ENCODE results near the gene CAMK2B.

Gene CAMK2B

GRCh38 chr7:44278451-44279161, 46.8 kb downstream of the CAMK2B start:
- no peak for TF ChIP-seq CTCF (IDR thresholded peaks at IDR 0.05; ENCODE audit: borderline replicate concordance, insufficient read depth, low read depth, low read length)
- H3K4me3 ChIP-seq (ENCODE audit: low read depth, low read length) = no peak overlapping the region

GRCh38 chr7:44277851-44278250, 47.5 kb downstream of the CAMK2B start:
- H3K4me3 ChIP-seq (ENCODE audit: low read depth, low read length) = no peak overlapping the region
- TF ChIP-seq CTCF (IDR thresholded peaks at IDR 0.05; ENCODE audit: borderline replicate concordance, insufficient read depth, low read depth, low read length) = no peak

GRCh38 chr7:44277391-44277790, 48.0 kb downstream of the CAMK2B start:
- TF ChIP-seq CTCF (IDR thresholded peaks at IDR 0.05; ENCODE audit: borderline replicate concordance, insufficient read depth, low read depth, low read length) = no peak
- H3K4me3 ChIP-seq (ENCODE audit: low read depth, low read length) = no peak overlapping the region

GRCh38 chr7:44276571-44277221, 48.7 kb downstream of the CAMK2B start:
- TF ChIP-seq CTCF (IDR thresholded peaks at IDR 0.05; ENCODE audit: borderline replicate concordance, insufficient read depth, low read depth, low read length) = no peak
- H3K4me3 ChIP-seq (ENCODE audit: low read depth, low read length) = no peak overlapping the region

GRCh38 chr7:44275957-44276570, 49.3 kb downstream of the CAMK2B start:
- TF ChIP-seq CTCF (IDR thresholded peaks at IDR 0.05; ENCODE audit: borderline replicate concordance, insufficient read depth, low read depth, low read length) = no peak
- no peak overlapping the region for H3K4me3 ChIP-seq (ENCODE audit: low read depth, low read length)

- TF ChIP-seq CTCF (IDR thresholded peaks at IDR 0.05; ENCODE audit: borderline replicate concordance, insufficient read depth, low read depth, low read length) = no peak
These were observed 50.2 kb downstream of the CAMK2B start for GRCh38 chr7:44275146-44275545.

GRCh38 chr7:44274623-44274975, 50.8 kb downstream of the CAMK2B start:
- TF ChIP-seq CTCF (IDR thresholded peaks at IDR 0.05; ENCODE audit: borderline replicate concordance, insufficient read depth, low read depth, low read length) = no peak
- H3K4me3 ChIP-seq (ENCODE audit: low read depth, low read length) = no peak overlapping the region

More at GRCh38 chr7:44275146-44275545, 50.2 kb downstream of the CAMK2B start:
- no peak overlapping the region for H3K4me3 ChIP-seq (ENCODE audit: low read depth, low read length)

All from GM12875 (cell line).